Measurements from ENCODE around the gene TRIM39.
"Not testable (repeated sequence)": the region's sequence is repeated elsewhere in the genome, so short reads cannot be mapped to it uniquely, and the experiment has no call there.

TRIM39 gene

DNA sequence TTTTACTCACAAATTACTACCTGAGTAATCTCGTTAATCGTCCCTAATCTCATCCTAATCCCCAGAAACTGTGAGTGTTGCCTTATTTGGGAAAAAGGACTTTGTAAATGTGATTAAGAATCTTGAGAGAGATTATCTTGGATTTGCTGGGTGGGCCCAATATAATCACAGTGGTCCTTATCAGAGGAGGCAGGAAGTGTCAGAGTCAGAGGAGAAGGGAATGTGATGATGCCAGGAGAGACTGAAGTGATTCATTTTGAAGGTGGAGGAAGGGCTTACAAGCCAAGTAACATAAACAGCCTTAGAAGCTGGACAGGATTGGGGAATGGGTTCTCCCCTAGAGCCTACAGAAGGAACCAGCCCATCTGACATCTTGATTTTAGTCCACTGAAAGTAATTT, 34.9 kb downstream of the TRIM39 start:
- no peak for DNase-seq (ENCODE audit: low read depth)
- H3K4me3 ChIP-seq (replicated peaks; ENCODE audit: low read depth, low read length): no peak overlapping the region
- TF ChIP-seq, protein P1, sequence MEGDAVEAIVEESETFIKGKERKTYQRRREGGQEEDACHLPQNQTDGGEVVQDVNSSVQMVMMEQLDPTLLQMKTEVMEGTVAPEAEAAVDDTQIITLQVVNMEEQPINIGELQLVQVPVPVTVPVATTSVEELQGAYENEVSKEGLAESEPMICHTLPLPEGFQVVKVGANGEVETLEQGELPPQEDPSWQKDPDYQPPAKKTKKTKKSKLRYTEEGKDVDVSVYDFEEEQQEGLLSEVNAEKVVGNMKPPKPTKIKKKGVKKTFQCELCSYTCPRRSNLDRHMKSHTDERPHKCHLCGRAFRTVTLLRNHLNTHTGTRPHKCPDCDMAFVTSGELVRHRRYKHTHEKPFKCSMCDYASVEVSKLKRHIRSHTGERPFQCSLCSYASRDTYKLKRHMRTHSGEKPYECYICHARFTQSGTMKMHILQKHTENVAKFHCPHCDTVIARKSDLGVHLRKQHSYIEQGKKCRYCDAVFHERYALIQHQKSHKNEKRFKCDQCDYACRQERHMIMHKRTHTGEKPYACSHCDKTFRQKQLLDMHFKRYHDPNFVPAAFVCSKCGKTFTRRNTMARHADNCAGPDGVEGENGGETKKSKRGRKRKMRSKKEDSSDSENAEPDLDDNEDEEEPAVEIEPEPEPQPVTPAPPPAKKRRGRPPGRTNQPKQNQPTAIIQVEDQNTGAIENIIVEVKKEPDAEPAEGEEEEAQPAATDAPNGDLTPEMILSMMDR (IDR thresholded peaks at IDR 0.05; ENCODE audit: low read length, missing control alignments): no peak

DNA sequence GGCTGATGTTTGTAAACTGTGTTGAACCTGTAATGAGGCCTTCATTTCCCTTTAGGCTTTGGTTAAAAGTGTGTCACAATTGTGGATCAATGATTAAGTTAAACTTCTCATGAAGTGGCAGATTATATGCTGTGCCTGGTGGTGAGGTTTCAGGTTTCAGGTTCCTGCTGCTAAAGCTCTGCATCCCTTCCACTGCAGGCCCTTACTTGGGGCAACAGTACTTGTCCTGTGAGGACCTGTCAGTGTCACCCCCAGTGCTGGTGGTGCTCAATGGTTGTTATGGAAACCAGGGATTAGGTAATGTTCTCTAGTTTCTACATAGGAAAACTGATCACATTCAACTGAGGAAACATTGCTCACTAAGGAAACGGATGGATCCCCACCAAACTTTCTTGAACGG, 36.7 kb downstream of the TRIM39 start:
- TF ChIP-seq, protein P1 (IDR thresholded peaks at IDR 0.05; ENCODE audit: low read length, missing control alignments): no peak
- H3K4me3 ChIP-seq (replicated peaks; ENCODE audit: low read depth, low read length): no peak overlapping the region
- DNase-seq (ENCODE audit: low read depth): no peak

DNA sequence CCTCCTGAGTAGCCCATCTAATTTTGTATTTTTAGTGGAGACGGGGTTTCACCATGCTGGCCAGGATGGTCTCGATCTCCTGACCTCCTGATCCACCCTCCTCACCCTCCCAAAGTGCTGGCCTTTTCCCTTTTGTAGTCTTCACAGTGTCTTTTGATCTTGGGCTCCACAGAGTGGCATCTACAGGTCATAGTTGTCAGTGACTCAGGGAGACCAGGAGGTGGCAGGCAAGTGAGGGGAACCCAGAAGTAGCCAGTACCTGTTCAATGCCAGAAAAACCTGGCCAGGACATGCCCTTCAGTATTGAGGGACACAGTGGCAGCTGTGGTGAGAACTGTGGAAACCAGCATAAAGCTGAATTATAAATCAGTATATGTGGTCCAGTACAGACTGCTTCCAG, 37.9 kb downstream of the TRIM39 start:
- DNase-seq (ENCODE audit: low read depth): no peak
- TF ChIP-seq, protein P1 (IDR thresholded peaks at IDR 0.05; ENCODE audit: low read length, missing control alignments): no peak
- H3K4me3 ChIP-seq (replicated peaks; ENCODE audit: low read depth, low read length): no peak overlapping the region

DNA sequence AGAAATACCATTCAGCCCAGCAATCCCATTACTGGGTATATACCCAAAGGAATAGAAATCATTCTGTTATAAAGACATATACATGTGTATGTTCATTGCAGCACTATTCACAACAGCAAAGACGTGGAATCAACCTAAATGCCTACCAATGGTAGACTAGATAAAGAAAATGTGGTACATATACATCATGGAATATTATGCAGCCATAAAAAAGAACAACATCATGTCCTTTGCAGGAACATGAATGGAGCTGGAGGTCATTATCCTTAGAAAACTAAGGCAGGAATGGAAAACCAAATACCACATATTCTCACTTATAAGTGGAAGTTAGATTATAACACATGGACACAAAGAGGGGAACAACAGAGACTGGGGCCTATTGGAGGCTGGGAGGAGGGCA, 42.6 kb downstream of the TRIM39 start:
- DNase-seq (ENCODE audit: low read depth); H3K4me3 ChIP-seq (replicated peaks; ENCODE audit: low read depth, low read length): not testable (repeated sequence)

DNA sequence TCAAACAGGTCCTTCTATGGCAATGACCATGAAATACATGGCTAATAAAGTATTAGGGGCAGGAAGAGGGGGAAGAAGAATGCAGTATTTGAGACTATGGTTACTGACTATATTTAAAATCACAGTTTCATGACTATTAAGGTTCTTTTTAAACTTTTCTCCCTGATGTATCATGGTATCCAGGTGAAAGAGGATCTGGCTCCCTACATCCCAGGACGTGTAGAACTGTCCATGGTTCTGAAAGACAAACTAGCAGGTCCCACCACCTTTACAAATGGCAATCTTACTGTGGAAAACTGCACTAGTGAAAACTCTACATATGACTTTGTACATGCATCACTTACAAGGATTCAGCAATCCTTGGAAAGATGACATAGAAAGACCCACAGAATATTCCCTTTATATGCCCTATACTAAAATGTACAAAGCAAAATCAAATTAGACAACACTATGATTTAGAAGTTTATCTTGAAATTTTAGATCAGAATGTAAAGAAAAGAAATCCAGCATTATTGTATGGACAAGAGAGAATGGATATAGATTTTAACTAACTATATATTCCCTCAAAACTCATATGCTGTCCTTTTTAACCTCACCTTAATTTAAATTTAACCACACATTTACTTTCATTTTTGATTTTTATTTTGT, 51.7 kb downstream of the TRIM39 start:
- peak; percentile 49 for DNase-seq (ENCODE audit: low read depth)
- TF ChIP-seq, protein P1 (IDR thresholded peaks at IDR 0.05; ENCODE audit: low read length, missing control alignments): no peak
- H3K4me3 ChIP-seq (replicated peaks; ENCODE audit: low read depth, low read length): no peak overlapping the region

DNA sequence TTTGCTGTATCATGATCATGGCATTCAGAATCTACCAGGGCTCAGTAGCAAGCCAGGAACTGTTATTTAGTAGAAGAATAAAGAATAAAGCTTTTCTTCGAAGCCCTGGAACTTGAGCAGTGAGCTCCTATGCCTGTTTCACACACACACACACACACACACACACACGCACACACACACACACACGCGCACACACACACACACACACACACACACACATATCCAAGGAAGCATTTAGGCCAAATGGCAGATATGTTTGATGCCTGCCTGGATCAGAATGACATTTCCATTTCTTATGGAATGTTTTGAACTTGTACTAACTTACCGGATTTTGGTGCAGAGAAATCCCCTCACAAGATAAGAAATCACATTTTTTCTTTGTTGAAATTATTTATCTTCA, 53.7 kb downstream of the TRIM39 start:
- no peak overlapping the region for H3K4me3 ChIP-seq (replicated peaks; ENCODE audit: low read depth, low read length)
- no peak for DNase-seq (ENCODE audit: low read depth)
- TF ChIP-seq, protein P1 (IDR thresholded peaks at IDR 0.05; ENCODE audit: low read length, missing control alignments): no peak

DNA sequence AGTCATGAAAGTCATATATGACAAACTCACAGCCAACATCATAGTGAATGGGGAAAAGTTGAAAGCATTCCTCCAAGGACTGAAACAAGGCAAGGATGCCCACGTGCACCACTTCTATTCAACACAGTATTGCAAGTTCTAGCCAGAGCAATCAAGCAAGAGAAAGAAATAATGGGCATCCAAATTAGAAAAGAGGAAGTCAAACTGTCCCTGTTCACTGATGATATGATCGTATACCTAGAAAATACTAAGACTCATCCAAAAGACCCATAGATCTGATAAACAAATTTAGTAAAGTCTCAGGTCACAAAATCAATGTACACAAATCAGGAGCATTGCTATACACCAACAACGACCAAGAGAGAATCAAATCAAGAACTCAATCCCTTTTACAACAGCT, 59.4 kb downstream of the TRIM39 start:
- TF ChIP-seq, protein P1 (IDR thresholded peaks at IDR 0.05; ENCODE audit: low read length, missing control alignments): no peak
- H3K4me3 ChIP-seq (replicated peaks; ENCODE audit: low read depth, low read length): no peak overlapping the region
- no peak for DNase-seq (ENCODE audit: low read depth)

Data from fibroblast of pulmonary artery (primary cell).